ENCODE measurements around the gene NLGN1.

NLGN1 gene

GRCh38 chr3:174199696-174200095 is 802.2 kb downstream of the NLGN1 start:
- no peaks in the 10 kb centered on the region for H3K4me1 ChIP-seq (ENCODE audit: insufficient read depth, poor library complexity, severe bottlenecking)
- H3K4me3 ChIP-seq (ENCODE audit: severe bottlenecking) = no peak overlapping the region
- DNase-seq (ENCODE audit: low spot score) (no peak), ATAC-seq (ENCODE audit: low read depth) (no peak)
- H3K9me3 ChIP-seq (ENCODE audit: severe bottlenecking) = no peaks in the 10 kb centered on the region
- H3K27me3 ChIP-seq (ENCODE audit: insufficient read depth, poor library complexity, severe bottlenecking) = no peaks in the 10 kb centered on the region
- H3K27ac ChIP-seq (ENCODE audit: poor library complexity, severe bottlenecking) = no peak overlapping the region
- TF ChIP-seq, protein P1, sequence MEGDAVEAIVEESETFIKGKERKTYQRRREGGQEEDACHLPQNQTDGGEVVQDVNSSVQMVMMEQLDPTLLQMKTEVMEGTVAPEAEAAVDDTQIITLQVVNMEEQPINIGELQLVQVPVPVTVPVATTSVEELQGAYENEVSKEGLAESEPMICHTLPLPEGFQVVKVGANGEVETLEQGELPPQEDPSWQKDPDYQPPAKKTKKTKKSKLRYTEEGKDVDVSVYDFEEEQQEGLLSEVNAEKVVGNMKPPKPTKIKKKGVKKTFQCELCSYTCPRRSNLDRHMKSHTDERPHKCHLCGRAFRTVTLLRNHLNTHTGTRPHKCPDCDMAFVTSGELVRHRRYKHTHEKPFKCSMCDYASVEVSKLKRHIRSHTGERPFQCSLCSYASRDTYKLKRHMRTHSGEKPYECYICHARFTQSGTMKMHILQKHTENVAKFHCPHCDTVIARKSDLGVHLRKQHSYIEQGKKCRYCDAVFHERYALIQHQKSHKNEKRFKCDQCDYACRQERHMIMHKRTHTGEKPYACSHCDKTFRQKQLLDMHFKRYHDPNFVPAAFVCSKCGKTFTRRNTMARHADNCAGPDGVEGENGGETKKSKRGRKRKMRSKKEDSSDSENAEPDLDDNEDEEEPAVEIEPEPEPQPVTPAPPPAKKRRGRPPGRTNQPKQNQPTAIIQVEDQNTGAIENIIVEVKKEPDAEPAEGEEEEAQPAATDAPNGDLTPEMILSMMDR (IDR thresholded peaks at IDR 0.05; ENCODE audit: poor library complexity, severe bottlenecking) = no peak
- no peaks in the 10 kb centered on the region for H3K36me3 ChIP-seq (ENCODE audit: low read depth)

DNA sequence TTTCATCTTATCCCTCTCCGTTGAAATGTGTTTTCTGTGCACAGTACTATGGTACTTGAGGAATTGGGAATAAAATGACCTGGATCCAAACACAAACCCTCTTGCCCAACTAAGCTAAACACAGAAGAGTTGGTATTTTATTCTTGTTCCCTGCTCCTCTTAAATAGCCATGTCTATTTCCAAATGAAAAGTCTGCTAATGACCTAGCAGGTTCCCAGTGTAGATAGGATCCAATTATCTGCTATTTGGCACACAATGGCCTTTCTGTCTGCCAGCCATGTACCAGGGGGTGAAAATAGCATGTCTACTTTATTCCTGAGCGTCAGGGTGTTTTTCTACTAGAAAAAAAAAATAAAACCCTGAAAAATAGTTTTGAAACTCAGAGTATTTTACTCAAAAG is 804.6 kb downstream of the NLGN1 start:
- Histone ChIP-seq H3K36me3 (ENCODE audit: low read depth) (no peaks in the 10 kb centered on the region), H3K27ac (ENCODE audit: poor library complexity, severe bottlenecking) (no peak overlapping the region), H3K4me1 (ENCODE audit: insufficient read depth, poor library complexity, severe bottlenecking) (no peaks in the 10 kb centered on the region), H3K9me3 (ENCODE audit: severe bottlenecking) (no peaks in the 10 kb centered on the region), H3K27me3 (ENCODE audit: insufficient read depth, poor library complexity, severe bottlenecking) (no peaks in the 10 kb centered on the region), H3K4me3 (ENCODE audit: severe bottlenecking) (no peak overlapping the region)
- ATAC-seq (ENCODE audit: low read depth) (no peak), DNase-seq (ENCODE audit: low spot score) (no peak)
- TF ChIP-seq, protein P1 (IDR thresholded peaks at IDR 0.05; ENCODE audit: poor library complexity, severe bottlenecking) = no peak

GRCh38 chr3:174202561-174202960 is 805.0 kb downstream of the NLGN1 start:
- Histone ChIP-seq H3K4me3 (ENCODE audit: severe bottlenecking) (no peak overlapping the region), H3K36me3 (ENCODE audit: low read depth) (no peaks in the 10 kb centered on the region), H3K27me3 (ENCODE audit: insufficient read depth, poor library complexity, severe bottlenecking) (no peaks in the 10 kb centered on the region), H3K27ac (ENCODE audit: poor library complexity, severe bottlenecking) (no peak overlapping the region), H3K9me3 (ENCODE audit: severe bottlenecking) (no peaks in the 10 kb centered on the region), H3K4me1 (ENCODE audit: insufficient read depth, poor library complexity, severe bottlenecking) (no peaks in the 10 kb centered on the region)
- no peak for ATAC-seq (ENCODE audit: low read depth)
- TF ChIP-seq, protein P1 (IDR thresholded peaks at IDR 0.05; ENCODE audit: poor library complexity, severe bottlenecking) = no peak
- DNase-seq (ENCODE audit: low spot score) = no peak

GRCh38 chr3:174204765-174205164 is 807.2 kb downstream of the NLGN1 start:
- Histone ChIP-seq H3K4me3 (ENCODE audit: severe bottlenecking) (no peak overlapping the region), H3K27ac (ENCODE audit: poor library complexity, severe bottlenecking) (no peak overlapping the region), H3K9me3 (ENCODE audit: severe bottlenecking) (no peaks in the 10 kb centered on the region), H3K4me1 (ENCODE audit: insufficient read depth, poor library complexity, severe bottlenecking) (no peaks in the 10 kb centered on the region), H3K36me3 (ENCODE audit: low read depth) (no peaks in the 10 kb centered on the region), H3K27me3 (ENCODE audit: insufficient read depth, poor library complexity, severe bottlenecking) (no peaks in the 10 kb centered on the region)
- no peak for DNase-seq (ENCODE audit: low spot score)
- TF ChIP-seq, protein P1 (IDR thresholded peaks at IDR 0.05; ENCODE audit: poor library complexity, severe bottlenecking) = no peak
- ATAC-seq (ENCODE audit: low read depth) = no peak

DNA sequence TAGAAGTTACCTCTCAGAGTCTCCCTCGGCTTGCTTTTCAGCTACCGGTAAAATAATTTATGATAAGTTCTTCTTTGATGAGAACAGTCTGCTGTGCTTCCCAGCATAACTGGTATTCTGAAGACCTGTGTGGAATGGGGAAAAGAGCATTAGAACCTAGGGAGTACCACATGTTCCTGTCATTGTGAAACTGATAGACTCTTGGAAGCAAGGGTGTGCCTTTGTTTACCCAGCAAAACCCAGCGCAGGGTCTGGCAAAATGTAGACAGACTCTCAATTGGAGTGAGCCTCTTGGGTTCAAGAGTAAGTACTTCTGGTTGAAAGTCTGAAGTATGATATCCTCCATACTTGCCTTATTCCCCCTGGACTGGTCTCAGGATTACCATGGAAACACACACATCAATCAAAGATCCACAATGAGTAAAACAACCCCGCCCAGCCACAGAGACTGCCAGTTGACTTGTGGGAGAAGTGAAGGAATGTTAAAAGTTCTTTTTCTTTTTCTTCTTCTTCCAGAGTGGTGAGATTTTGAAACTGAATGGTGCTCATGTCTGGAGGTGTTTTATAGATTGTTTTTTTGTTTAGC is 809.2 kb downstream of the NLGN1 start:
- Histone ChIP-seq H3K4me3 (ENCODE audit: severe bottlenecking) (no peak overlapping the region), H3K36me3 (ENCODE audit: low read depth) (no peaks in the 10 kb centered on the region), H3K4me1 (ENCODE audit: insufficient read depth, poor library complexity, severe bottlenecking) (no peaks in the 10 kb centered on the region), H3K9me3 (ENCODE audit: severe bottlenecking) (no peaks in the 10 kb centered on the region), H3K27me3 (ENCODE audit: insufficient read depth, poor library complexity, severe bottlenecking) (no peaks in the 10 kb centered on the region), H3K27ac (ENCODE audit: poor library complexity, severe bottlenecking) (no peak overlapping the region)
- DNase-seq (ENCODE audit: low spot score) (no peak), ATAC-seq (ENCODE audit: low read depth) (no peak)
- TF ChIP-seq, protein P1 (IDR thresholded peaks at IDR 0.05; ENCODE audit: poor library complexity, severe bottlenecking) = no peak

Measured in RWPE2 (cell line).